Inflammatory macrophage treated with lipopolysaccharide for 1 hour (primary cell): ENCODE measurements around the gene SFTPB.

ENCODE experiments used
- DNase-seq, 2 donors: peaks; one replicate each; pipeline ENCODE4 v3.0.0-alpha.2; 2020 to 2022

The SFTPB gene

GRCh38 chr2:85702172-85702571 is 34.2 kb upstream of the SFTPB start:
- peak in 1 of 2 donors; percentile 45 for DNase-seq

DNA sequence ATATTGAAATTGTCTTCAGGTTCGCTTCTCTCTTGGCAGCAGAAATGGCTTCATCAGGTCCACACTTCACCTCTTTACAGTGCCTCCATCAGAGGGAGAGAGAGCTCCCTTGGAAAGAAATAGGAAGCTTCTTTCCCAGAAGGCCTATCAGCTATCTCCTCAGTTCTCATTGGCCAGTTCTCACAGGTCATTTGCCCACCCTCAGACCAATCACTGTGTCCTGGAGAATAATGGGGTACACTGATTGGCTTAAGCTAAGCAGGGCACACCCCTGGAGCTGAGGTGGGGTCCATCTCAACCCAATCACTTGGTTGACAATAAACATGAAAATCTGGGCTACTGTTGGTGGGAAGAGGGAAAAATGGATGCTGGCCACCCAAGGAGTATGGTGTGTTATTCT is 31.3 kb upstream of the SFTPB start:
- DNase-seq: no peak

DNA sequence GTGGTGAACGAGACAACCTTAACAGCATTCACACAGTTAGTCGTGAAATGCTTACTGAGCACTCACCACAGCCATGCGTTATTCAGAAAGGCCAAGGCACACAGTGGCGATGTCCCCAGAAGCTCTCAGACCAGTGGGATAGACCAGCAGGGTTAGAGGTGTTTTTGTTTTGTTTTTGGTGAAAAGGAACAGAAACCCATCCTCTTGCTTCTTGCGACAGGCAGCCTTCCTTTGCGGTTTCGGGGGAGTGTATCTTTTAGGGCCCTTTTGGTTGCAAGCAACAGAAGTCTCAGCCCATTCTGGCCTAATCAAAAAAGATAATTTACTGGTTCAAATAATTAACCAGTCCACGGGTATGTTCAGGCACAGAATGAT is 30.9 kb upstream of the SFTPB start:
- peak in 1 of 2 donors; percentile 41 for DNase-seq

DNA sequence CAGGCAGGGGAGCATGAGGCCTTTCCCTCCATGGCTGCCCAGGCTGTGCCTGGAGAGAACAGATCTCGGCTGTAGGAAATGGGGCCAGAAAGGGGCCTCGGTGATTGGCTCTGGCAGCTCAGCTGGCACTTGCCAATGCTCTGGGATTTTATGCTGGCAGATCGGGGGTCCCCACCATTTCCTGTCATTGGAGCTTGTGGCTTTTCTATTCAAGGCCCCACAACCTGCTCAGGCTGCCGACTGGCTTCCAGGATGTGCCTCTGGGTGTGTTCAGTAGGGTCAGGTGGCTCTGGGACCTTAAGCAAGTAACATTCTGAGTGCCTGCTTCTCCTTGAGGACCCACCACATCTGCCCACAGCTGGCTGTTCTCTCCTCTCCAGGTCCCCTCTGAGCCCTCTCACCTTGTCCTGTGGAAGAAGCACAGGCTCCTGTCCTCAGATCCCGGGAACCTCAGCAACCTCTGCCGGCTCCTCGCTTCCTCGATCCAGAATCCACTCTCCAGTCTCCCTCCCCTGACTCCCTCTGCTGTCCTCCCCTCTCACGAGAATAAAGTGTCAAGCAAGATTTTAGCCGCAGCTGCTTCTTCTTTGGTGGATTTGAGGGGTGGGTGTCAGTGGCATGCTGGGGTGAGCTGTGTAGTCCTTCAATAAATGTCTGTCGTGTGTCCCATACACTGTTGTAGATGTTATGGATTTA is 30.3 kb upstream of the SFTPB start:
- DNase-seq: no peak

DNA sequence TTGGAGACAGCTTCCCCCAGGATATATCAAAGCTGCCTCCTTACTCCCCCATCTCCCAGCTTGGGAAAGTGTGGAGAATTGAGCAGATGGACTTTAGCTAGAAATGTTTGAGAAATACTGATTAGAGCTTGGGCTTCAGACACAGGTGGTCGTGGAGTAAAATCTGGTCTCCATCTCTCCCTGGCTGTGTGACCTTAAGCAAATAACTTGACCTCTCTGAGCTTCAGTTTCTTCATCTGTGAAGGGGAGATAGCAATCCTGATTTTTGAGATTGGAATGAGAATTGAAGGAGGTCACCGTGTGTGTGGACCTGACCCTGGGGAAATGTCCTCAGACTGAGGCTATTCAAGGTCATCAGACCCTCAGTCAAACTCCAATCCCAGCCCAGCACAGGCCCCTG is 29.7 kb upstream of the SFTPB start:
- no peak for DNase-seq

DNA sequence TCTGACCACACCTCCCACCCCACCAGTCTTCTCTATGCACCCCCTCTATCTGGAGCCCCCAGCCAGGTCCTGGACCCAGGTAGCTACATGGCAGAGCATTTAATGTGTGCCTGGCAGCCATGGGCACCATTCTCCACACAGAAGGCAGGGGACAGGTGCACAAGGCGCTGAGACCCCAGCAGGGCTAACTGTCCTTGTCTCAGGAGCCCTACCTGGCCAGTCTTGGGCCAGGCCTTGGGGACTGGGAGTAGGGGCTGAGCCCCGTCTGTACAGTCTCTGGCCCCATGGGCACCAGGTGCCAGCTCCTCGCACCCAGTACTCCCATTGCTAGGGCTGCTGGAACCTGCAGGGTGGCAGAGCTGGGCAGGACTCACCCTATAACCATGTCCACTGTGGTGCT is 29.1 kb upstream of the SFTPB start:
- no peak for DNase-seq

GRCh38 chr2:85695691-85696668 is 28.0 kb upstream of the SFTPB start:
- no peak for DNase-seq

- no peak for DNase-seq
Measured at GRCh38 chr2:85695121-85695520, 27.1 kb upstream of the SFTPB start.

DNA sequence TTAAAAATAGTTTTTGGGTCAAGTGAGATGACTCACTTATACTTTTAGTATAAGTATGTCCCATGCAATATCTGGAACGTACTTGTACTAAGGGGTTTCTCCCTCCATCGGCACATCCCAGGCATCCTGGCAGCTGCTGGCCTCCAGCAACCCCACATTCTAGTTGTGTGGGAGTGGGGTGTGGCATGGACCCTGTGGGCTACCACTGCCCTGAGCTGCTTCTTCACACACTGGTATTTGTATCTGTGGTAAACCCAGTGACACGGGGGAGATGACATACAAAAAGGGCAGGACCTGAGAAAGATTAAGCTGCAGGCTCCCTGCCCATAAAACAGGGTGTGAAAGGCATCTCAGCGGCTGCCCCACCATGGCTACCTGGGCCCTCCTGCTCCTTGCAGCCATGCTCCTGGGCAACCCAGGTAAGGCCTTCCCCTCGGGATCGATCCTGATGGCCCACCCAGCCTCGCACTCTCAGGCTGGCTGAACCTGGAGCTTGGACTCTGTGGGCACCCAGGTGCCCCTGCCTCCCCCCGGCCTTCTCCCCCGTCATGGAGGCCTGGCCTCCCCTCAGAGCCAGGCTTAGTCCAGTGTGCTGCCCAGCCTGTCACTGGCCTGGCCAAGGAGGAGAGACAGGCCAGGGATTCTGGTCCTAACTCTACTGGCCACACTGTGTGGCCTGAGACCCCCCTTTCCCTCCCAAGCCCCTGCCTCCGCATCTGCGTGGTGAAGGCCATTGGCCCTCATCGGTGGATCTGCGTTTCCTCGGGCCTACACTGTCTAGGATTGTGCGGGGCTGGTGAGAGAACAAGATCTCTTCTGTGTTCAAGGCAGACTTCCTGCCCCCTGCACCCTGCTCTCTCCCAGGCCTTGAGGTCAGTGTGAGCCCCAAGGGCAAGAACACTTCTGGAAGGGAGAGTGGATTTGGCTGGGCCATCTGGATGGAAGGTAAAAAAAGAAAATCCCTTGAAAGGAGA is 26.3 kb upstream of the SFTPB start, which contains the start of gene GNLY:
TSS of gene GNLY (plus strand) at position 307 of the 974 bp plus-strand sequence. CDS start at position 368, 61 bp downstream.
- DNase-seq: no peak

- no peak for DNase-seq
Measured at GRCh38 chr2:85692039-85692645, 24.1 kb upstream of the SFTPB start.

DNA sequence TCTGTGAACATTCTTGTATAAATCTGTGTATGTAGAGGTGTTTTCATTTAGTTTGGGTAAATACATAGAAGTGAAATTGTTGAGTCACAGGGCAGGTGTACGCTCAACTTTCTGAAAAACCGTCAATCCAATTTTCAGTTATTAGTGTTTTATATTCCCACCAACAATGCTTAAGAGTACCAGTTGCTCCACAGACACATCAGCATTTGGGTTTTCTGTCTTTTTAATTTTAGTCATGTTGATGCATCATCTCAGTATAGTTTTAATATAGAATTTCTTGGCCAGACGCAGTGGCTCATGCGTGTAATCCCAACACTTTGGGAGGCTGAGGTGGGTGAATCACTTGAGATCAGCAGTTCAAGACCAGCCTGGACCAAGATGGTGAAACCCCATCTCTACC is 22.9 kb upstream of the SFTPB start:
- DNase-seq: no peak

DNA sequence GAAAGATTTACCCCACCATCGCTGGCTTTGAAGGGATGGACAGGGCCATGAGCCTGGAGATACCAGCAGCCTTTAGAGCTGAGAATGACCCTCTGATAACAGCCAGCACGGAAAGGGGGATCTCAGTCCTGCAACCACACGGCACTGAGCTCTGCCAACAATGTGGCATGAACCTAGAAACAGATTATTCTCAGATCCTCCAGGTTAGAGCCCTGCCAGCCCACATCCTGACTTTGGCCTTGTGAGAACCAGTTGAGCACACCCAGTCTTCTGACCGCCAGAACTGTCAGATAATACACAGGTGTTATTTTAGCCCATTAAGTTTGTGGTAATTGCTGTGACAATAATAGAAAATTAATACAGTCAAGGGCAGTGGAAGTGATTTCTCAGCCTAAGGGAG is 16.8 kb upstream of the SFTPB start:
- no peak for DNase-seq

DNA sequence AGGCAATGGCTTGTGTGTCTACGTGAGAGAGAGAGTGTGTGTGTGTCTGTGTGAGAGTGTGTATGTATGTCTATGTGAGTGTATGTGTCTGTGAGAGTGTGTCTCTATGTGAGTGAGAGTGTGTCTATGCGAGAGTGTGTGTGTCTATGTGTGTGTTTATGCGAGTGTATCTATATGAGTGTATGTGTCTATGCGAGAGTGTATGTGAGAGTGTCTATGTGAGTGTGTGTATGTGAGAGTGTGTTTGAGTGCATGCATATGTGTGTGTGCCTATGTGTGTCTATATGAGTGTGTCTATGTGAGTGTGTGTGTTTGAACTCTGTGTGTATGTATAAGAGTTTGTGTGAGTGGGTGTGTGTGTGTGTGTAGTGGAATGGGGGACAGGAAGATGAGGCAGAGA is 16.4 kb upstream of the SFTPB start:
- DNase-seq: no peak

DNA sequence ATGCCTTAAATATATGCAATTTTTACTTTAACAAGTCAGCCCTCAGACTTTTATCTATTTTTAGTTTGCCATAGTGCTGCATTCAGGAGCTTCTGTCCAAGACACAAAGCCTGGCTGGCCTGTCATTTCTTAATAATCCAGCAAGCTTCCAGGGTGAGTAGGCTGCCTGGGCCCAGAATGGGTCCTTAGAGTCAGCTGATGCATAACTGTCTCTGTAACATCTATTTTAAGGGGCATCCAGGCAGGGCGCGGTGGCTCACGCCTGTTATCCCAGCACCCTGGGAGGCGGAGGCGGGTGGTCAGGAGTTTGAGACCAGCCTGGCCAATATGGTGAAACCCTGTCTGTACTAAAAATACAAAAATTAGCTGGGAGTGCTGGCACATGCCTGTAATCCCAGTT is 14.4 kb upstream of the SFTPB start:
- DNase-seq: no peak

DNA sequence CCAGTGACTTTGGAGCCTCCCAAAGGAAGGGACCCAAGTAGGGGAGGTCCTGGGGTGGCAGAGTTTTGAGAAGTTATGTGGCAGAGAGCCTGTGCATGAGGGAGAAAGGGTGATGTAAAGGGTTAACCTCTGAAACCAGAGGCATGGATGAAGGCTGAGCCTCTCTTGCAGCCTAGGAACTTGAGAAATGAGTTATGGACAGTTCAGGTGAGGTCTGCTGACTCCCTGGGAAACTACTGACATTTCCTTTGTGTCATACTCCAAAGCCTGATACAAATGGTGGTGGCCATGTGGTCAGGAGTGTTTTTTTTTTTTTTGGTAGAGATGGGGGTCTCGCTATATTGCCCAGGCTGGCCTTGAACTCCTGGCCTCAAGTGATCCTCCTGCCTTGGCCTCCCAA is 13.8 kb upstream of the SFTPB start:
- DNase-seq: no peak

- no peak for DNase-seq
Measured at GRCh38 chr2:85681372-85681763, 13.4 kb upstream of the SFTPB start.

- DNase-seq: no peak
Measured at GRCh38 chr2:85680707-85681371, 12.8 kb upstream of the SFTPB start.

DNA sequence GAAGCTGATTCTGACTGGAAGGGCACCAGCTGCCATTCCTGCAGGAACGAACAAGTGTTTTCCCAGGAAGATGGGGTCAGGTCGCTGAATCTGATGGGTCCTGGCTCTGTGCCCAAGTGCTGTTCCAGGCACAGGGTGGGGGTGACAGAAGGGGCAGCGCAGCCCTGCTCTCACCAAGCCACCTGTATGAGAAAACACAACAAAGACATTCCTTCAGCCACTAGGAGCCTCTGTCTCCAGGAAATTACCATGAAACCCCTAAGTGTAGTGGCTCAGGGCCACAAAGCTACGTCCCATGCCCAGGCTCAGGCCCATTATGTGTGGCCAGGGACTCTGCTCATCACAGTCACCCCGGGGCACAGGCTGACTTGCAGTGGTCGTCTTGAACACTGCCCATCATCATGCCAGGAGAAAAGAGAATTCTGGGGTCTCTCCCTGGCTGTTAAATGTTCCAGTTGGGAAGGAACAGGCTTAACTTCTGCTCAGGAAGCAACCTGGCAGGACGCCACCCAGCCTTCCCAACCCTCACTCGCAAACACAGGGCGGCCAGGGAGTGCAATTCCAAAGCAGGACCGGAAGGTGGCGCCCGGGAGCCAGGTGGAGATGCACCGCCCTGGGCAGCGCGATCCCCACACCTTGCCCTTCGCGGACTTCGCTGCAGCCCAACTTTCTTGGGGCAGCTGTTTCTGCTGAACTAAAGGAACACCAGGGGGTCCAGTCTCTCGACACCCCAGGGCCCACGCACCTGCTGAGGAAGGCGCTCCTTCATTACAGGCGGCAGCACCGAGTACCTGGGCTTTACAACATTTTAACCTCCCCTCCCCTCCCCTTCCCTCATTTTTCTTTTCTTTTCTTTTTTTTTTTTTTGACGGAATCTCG is 11.0 kb upstream of the SFTPB start:
- DNase-seq: peak; percentile 20 to 81

- DNase-seq: no peak
Measured at GRCh38 chr2:85678377-85678776, 10.4 kb upstream of the SFTPB start.

DNA sequence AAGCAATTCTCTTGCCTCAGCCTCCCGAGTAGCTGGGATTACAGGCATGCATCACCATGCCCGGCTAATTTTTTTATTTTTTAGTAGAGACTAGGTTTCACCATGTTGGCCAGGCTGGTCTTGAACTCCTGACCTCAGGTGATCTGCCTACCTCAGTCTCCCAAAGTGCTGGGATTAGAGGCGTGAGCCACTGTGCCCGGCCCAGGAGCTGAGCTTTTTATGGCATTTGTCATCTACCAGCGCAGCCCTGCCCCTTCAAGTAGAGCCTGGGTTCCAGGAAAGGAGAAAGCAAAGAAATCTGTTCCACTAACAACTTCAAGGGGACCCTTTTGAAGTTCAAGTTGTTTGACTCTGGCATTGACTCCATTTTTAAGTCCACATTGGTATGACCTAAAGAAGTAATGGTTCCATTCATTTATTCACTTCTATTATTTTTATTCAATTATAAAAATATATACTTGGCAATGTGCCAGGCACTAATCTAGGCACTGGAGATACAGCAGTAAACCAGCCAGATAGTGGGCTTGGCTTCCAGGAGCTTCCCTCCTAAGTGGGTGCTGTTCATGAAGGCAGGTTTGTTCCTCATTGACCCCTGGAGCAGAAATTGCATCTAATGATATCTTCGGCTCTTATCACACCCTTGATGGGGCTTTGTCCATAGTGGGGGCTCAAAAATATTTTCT is 8.0 kb upstream of the SFTPB start:
- DNase-seq: no peak
